ENCODE results near the gene PTTG1. TPM values are rescaled to one million over a fixed set of nuclear protein-coding genes. Genes with fewer than 3 reads are reported as not detected.

Gene PTTG1
- total RNA-seq, 2 experiments from 2014 or later: 138 to 140 TPM

DNA sequence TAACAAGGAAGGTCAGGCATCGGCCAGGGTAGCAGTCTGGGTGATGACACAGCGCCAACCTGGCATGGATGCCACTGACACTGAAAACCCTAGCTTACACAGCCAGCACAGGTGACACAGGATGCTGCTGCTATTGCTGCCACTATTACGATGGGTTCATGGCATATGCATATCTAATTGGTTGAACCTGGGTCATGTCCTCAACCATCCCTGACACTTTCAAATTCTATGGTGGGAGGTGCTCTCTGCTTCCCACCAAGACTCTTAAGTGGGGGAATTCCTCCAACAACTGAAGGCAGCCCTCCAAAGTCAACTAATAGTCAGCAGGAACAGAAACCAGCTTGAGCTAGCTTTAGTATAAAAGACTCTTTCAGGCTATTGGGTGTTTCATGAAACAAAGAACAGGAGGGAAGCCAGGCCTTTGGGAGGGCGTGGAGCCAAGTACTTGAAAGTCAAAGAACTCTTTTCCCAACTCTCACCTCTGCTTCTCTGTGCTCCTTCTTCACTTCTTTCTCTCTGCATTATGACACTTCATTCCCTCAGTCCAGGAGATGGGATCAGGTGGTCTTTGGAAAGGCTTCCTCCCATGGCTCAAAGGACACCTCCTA is 21.3 kb downstream of the PTTG1 start:
- H3K27me3 Mint-ChIP-seq (ENCODE audit: low read depth): no peaks in the 10 kb centered on the region
- ChIA-PET CTCF (interaction anchor here (1.3 to 7.7 kb wide), 4 partner anchors 10 to 24 kb away, joined by 4 to 295 read pairs (median 162); partner anchors contain the start of gene PTTG1), POLR2A (interaction anchor here (6.5 kb wide), 1 partner anchor 24 kb away, joined by 34 read pairs; no protein-coding TSS in a partner anchor)
- no peak overlapping the region for H3K4me3 Mint-ChIP-seq
- no peaks in the 10 kb centered on the region for H3K9me3 Mint-ChIP-seq (ENCODE audit: insufficient read depth)
- peaks cover 38% of the 10 kb centered on the region for H3K4me1 Mint-ChIP-seq (ENCODE audit: low read depth)
- no peak overlapping the region for H3K27ac Mint-ChIP-seq
- DNase-seq: no peak
- ATAC-seq: no peak
- H3K36me3 Mint-ChIP-seq (ENCODE audit: low read depth): no peaks in the 10 kb centered on the region

DNA sequence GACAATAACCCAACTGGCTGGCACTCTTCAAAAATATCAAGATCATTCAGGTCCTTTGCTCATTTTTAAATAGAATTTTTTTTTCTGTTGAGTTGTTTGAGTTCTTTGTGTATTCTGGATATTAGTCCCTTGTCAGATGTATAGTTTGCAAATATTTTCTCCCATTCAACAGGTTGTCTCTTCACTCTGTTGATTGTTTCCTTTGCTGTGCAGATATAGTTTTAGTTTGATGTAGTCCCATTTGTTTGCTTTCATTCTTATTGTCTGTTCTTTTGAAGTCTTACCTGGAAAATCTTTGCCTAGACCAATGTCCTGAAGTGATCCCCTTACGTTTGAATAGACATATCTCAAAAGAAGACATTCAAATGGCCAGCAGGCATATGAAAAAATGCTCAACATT is 22.8 kb downstream of the PTTG1 start:
- ATAC-seq (no peak), DNase-seq (no peak)
- peaks cover 25% of the 10 kb centered on the region for H3K4me1 Mint-ChIP-seq (ENCODE audit: low read depth)
- ChIA-PET CTCF (interaction anchor here (1.3 to 7.7 kb wide), 3 partner anchors 8 to 23 kb away, joined by 4 to 295 read pairs (median 122); no protein-coding TSS in a partner anchor), POLR2A (no interaction called here)
- H3K27ac Mint-ChIP-seq: no peak overlapping the region
- H3K4me3 Mint-ChIP-seq: no peak overlapping the region
- H3K27me3 Mint-ChIP-seq (ENCODE audit: low read depth): peaks cover 2% of the 10 kb centered on the region
- no peaks in the 10 kb centered on the region for H3K9me3 Mint-ChIP-seq (ENCODE audit: insufficient read depth)
- H3K36me3 Mint-ChIP-seq (ENCODE audit: low read depth): no peaks in the 10 kb centered on the region

DNA sequence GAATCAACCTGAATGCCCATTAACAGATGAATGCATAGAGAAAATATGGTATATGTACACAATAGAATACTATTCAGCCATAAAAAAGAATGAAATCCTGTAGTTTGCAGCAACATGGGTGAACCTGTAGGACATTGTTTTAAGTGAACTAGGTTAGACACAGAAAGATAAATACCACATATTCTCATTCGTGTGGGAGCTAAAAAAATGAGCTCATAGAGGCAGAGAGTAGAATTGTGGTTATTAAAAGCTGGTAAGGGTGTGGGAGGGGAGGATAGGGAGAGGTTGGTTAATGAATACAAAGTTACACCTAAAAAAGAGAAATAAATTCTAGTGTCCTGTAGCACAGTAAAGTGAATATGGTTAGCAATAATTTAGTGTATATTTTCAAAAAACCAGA is 23.5 kb downstream of the PTTG1 start:
- POLR2A ChIA-PET: no interaction called here
- Mint-ChIP-seq H3K27ac (no peak overlapping the region), H3K4me1 (ENCODE audit: low read depth) (peaks cover 23% of the 10 kb centered on the region), H3K4me3 (no peak overlapping the region), H3K27me3 (ENCODE audit: low read depth) (peaks cover 2% of the 10 kb centered on the region), H3K9me3 (ENCODE audit: insufficient read depth) (peaks cover 6% of the 10 kb centered on the region), H3K36me3 (ENCODE audit: low read depth) (no peaks in the 10 kb centered on the region)
- CTCF ChIA-PET: no interaction called here
- DNase-seq (no peak), ATAC-seq (no peak)

DNA sequence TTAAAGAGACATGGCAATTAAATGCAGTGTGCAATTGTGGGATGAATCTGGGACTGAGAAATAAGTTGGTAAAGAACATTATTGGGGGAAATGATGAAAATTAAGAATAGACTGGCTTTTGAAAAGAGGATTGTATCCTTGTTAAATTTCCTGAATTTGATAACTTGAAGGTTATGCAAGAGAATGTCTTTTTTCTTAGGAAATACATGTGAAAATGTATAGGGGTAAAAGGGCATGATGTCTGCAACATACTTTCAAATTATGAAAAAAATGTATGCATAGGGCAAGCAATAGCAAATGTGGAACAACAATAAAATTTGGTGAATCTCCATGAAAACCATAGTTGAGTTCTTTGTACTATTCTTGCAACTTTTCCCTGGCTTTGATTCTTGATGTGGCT is 24.1 kb downstream of the PTTG1 start:
- Mint-ChIP-seq H3K4me1 (ENCODE audit: low read depth) (peaks cover 16% of the 10 kb centered on the region), H3K27ac (no peak overlapping the region), H3K27me3 (ENCODE audit: low read depth) (peaks cover 2% of the 10 kb centered on the region), H3K4me3 (no peak overlapping the region), H3K36me3 (ENCODE audit: low read depth) (no peaks in the 10 kb centered on the region), H3K9me3 (ENCODE audit: insufficient read depth) (peaks cover 7% of the 10 kb centered on the region)
- CTCF ChIA-PET: no interaction called here
- DNase-seq: no peak
- POLR2A ChIA-PET: no interaction called here
- no peak for ATAC-seq

DNA sequence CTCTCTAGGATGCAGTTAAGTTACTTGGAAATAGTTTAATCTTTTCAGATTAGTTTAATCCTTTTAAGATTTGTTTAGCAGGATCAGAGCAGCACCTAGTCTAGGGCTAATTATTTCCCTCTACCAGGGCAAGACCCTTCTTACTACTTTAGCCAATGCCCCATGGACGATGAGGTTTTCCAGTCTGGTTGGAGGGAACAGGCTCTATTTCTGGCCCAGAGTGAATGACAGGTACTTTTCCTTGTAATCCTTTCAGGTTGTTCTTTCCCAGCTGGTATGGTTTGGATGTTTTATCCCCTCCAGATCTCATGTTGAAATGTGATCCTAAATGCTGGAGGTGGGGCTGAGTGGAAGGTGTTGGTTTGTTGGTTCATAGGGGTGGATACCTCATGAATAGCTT is 27.2 kb downstream of the PTTG1 start:
- Mint-ChIP-seq H3K4me3 (no peak overlapping the region), H3K4me1 (ENCODE audit: low read depth) (no peaks in the 10 kb centered on the region), H3K27me3 (ENCODE audit: low read depth) (peaks cover 6% of the 10 kb centered on the region), H3K9me3 (ENCODE audit: insufficient read depth) (peaks cover 7% of the 10 kb centered on the region), H3K27ac (no peak overlapping the region), H3K36me3 (ENCODE audit: low read depth) (no peaks in the 10 kb centered on the region)
- ATAC-seq (no peak), DNase-seq (no peak)
- POLR2A ChIA-PET: interaction anchor here (0.8 kb wide), 1 partner anchor 18 kb away, joined by 4 read pairs; no protein-coding TSS in a partner anchor
- CTCF ChIA-PET: interaction anchor here (0.9 to 2.4 kb wide), 4 partner anchors 10 to 59 kb away, joined by 3 to 20 read pairs (median 4); no protein-coding TSS in a partner anchor

DNA sequence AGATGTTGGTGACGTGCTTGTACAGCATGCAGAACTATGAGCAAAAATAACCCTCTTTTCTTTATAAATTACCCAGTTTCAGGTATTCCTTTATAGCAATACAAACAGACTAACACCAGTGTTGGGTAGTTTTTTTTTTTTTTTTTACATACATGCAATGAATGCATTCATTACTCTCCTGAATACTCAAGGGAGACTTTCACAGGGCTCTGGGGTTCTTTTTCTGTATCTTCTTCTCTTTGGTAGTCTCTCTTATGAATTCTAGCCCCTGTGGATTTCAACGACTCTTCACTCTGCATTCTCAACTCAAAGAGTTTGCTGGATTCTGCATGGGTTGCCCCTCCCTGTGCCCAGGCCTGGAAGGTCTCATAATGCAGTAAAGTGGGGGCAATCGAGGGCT is 27.8 kb downstream of the PTTG1 start:
- CTCF ChIA-PET: interaction anchor here (0.9 to 2.4 kb wide), 4 partner anchors 10 to 59 kb away, joined by 3 to 20 read pairs (median 4); no protein-coding TSS in a partner anchor

DNA sequence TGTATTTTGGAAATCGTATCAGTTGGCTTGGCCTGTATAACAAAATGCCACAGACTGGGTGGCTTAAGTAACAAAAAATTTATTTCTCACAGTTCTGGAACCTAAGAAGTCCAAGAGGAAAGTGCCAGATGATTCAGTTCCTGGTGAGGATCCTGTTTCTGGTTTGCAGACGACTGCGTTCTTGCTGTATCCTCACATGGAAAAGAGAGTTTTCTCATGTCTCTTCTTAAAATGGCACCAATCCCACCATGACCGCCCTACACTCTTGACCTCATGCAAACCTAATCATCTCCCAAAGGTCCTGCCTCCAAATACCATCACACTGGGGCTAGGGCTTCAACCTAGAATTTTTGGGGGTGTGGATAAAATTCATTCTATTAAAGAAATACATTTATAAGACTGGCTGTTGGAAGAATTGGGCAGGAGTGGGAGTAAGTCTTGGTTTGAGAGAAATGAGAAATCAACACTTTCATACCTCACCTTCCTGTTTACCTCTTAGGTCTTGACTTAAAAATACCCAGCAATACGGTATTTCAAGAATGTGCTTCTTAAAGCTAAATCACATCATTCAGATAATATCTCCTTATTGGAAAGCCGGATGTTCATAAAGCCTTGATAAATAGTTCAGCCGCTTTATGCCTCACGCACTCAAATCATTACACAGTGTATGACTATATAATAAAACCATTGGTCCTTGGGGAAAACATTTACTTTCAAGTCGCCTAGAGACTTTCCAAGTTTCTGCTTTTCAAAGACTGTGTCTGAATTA is 28.7 kb downstream of the PTTG1 start:
- Mint-ChIP-seq H3K4me1 (ENCODE audit: low read depth) (peaks cover under 1% of the 10 kb centered on the region), H3K27me3 (ENCODE audit: low read depth) (peaks cover 8% of the 10 kb centered on the region), H3K4me3 (no peak overlapping the region), H3K9me3 (ENCODE audit: insufficient read depth) (peaks cover 7% of the 10 kb centered on the region), H3K27ac (no peak overlapping the region), H3K36me3 (ENCODE audit: low read depth) (no peaks in the 10 kb centered on the region)
- CTCF ChIA-PET: interaction anchor here (1.0 kb wide), 1 partner anchor 12 kb away, joined by 4 read pairs; no protein-coding TSS in a partner anchor
- DNase-seq (no peak), ATAC-seq (no peak)
- POLR2A ChIA-PET: no interaction called here

More for the DNA sequence above, 27.8 kb downstream of the PTTG1 start:
- POLR2A ChIA-PET: no interaction called here
- DNase-seq: no peak
- peaks cover 8% of the 10 kb centered on the region for H3K27me3 Mint-ChIP-seq (ENCODE audit: low read depth)
- ATAC-seq: no peak
- no peak overlapping the region for H3K4me3 Mint-ChIP-seq
- peaks cover 7% of the 10 kb centered on the region for H3K9me3 Mint-ChIP-seq (ENCODE audit: insufficient read depth)
- no peaks in the 10 kb centered on the region for H3K36me3 Mint-ChIP-seq (ENCODE audit: low read depth)
- no peaks in the 10 kb centered on the region for H3K4me1 Mint-ChIP-seq (ENCODE audit: low read depth)
- no peak overlapping the region for H3K27ac Mint-ChIP-seq

DNA sequence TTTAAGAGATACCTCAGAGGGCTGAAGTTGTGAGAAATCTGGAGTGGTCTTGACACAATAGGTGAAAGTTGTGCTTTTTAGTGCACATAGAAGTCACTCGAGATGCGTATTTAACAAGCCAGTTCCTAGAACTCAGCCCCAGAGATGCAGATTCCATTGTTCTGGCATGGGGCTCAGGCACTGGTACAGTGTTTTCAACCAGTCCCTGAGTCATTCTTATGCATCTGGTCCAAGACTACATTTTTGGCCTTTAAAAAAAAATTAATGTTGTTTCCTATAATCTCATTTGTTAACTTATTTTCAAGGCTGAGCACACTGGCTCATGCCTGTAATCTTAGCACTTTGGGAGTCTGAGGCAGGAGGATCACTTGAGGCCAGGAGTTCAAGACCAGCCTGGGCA is 29.6 kb downstream of the PTTG1 start:
- no peak overlapping the region for H3K4me3 Mint-ChIP-seq
- no peak overlapping the region for H3K27ac Mint-ChIP-seq
- POLR2A ChIA-PET: no interaction called here
- peaks cover 7% of the 10 kb centered on the region for H3K4me1 Mint-ChIP-seq (ENCODE audit: low read depth)
- H3K36me3 Mint-ChIP-seq (ENCODE audit: low read depth): no peaks in the 10 kb centered on the region
- peaks cover 11% of the 10 kb centered on the region for H3K27me3 Mint-ChIP-seq (ENCODE audit: low read depth)
- ATAC-seq (no peak), DNase-seq (no peak)
- H3K9me3 Mint-ChIP-seq (ENCODE audit: insufficient read depth): peaks cover 7% of the 10 kb centered on the region
- CTCF ChIA-PET: interaction anchor here (3.4 kb wide), 1 partner anchor 12 kb away, joined by 22 read pairs; no protein-coding TSS in a partner anchor

DNA sequence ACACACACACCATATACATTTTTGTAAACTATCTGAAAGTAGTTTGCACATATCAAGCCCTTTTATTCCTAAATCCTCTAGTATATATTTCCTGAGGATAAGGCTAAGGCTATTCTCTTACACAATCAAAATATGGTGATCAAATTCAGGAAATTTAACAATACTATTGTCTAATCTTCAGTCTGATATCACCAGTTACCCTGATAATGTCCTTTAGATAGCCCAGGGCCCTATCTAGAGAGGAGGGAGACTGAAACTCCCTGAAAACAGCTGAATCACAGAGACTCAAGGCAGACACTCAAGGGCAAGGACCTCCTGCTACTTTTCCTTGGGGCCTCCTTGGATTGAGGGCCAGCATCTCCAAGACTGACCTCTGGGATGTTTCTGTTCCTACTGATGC is 30.4 kb downstream of the PTTG1 start:
- CTCF ChIA-PET: interaction anchor here (1.3 to 3.4 kb wide), 2 partner anchors 8 to 13 kb away, joined by 4 to 22 read pairs; no protein-coding TSS in a partner anchor
- peaks cover 11% of the 10 kb centered on the region for H3K27me3 Mint-ChIP-seq (ENCODE audit: low read depth)
- no peak overlapping the region for H3K4me3 Mint-ChIP-seq
- no peak overlapping the region for H3K27ac Mint-ChIP-seq
- no peak for ATAC-seq
- H3K36me3 Mint-ChIP-seq (ENCODE audit: low read depth): no peaks in the 10 kb centered on the region
- DNase-seq: no peak
- H3K4me1 Mint-ChIP-seq (ENCODE audit: low read depth): peaks cover 7% of the 10 kb centered on the region
- POLR2A ChIA-PET: no interaction called here
- H3K9me3 Mint-ChIP-seq (ENCODE audit: insufficient read depth): peaks cover 7% of the 10 kb centered on the region

DNA sequence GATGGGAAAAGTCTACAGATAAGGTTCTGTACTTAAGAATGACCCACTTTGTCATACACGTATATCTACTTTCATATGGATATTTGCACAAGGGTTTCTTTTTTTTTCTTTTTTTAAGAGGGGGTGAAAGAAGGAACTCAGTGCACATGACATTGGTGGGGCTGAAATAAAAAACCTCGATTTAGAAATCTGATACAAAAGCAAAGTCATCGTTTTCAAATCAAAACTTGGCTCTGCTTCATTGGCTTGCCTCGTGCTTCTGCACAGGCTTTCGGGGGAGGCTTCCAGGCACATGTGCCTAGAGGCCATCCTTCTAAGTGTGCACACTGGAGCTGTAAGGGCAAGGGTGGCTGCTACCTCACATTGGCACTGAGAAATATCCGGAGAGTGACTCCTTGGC is 31.1 kb downstream of the PTTG1 start:
- H3K36me3 Mint-ChIP-seq (ENCODE audit: low read depth): no peaks in the 10 kb centered on the region
- peaks cover 11% of the 10 kb centered on the region for H3K27me3 Mint-ChIP-seq (ENCODE audit: low read depth)
- peaks cover 7% of the 10 kb centered on the region for H3K9me3 Mint-ChIP-seq (ENCODE audit: insufficient read depth)
- H3K4me3 Mint-ChIP-seq: no peak overlapping the region
- H3K27ac Mint-ChIP-seq: no peak overlapping the region
- peaks cover 7% of the 10 kb centered on the region for H3K4me1 Mint-ChIP-seq (ENCODE audit: low read depth)
- CTCF ChIA-PET: interaction anchor here (1.3 to 3.4 kb wide), 3 partner anchors 9 to 15 kb away, joined by 4 to 22 read pairs (median 7); no protein-coding TSS in a partner anchor
- POLR2A ChIA-PET: no interaction called here
- ATAC-seq: no peak
- no peak for DNase-seq

DNA sequence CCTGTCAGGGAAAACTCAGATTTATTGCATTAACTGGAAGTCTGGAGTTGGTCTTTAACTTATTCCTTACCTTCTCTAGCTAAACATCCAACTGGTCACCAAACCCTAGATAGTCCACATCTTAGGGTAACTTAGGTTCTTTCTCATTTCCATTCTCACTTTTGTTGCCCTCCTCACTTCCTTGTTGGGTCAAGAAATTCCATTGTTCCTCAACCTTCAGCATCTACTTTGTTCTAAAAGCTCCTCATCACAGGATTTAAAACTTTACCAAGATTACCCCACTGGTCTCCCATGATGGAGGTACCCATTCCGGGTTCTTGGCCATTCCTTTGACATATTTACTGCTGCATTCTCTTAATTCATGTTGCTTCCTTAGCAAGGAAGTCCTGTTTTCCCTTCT is 32.1 kb downstream of the PTTG1 start:
- H3K27me3 Mint-ChIP-seq (ENCODE audit: low read depth): peaks cover 9% of the 10 kb centered on the region
- CTCF ChIA-PET: interaction anchor here (2.3 to 3.4 kb wide), 2 partner anchors 14 kb away, joined by 7 to 22 read pairs; no protein-coding TSS in a partner anchor
- H3K36me3 Mint-ChIP-seq (ENCODE audit: low read depth): no peaks in the 10 kb centered on the region
- ATAC-seq (no peak), DNase-seq (no peak)
- H3K4me1 Mint-ChIP-seq (ENCODE audit: low read depth): peaks cover 7% of the 10 kb centered on the region
- POLR2A ChIA-PET: no interaction called here
- no peak overlapping the region for H3K4me3 Mint-ChIP-seq
- H3K27ac Mint-ChIP-seq: no peak overlapping the region
- H3K9me3 Mint-ChIP-seq (ENCODE audit: insufficient read depth): peaks cover 7% of the 10 kb centered on the region

DNA sequence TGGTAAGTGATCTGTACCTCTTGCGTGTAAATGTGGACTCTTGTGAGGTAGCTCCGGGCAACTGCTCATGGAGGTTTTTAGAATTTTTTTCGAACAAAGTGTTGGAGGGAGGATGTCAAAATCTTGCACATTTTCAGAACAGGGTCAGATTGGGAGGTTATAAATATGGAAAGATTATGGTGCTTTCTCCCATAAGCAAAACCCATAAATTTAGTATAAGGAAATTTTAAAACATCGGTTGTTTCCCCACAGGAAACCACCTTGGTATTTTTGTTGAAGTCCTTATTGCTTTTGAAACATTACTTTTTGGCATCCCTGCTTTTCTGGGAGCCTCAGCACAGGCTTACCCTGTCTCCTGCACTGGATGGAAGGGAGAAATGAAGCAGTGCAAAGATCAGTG is 33.9 kb downstream of the PTTG1 start:
- Mint-ChIP-seq H3K9me3 (ENCODE audit: insufficient read depth) (no peaks in the 10 kb centered on the region), H3K36me3 (ENCODE audit: low read depth) (no peaks in the 10 kb centered on the region), H3K27ac (no peak overlapping the region), H3K4me3 (no peak overlapping the region), H3K4me1 (ENCODE audit: low read depth) (peaks cover 7% of the 10 kb centered on the region), H3K27me3 (ENCODE audit: low read depth) (peaks cover 9% of the 10 kb centered on the region)
- DNase-seq (no peak), ATAC-seq (no peak)
- ChIA-PET POLR2A (no interaction called here), CTCF (interaction anchor here (1.0 kb wide), 1 partner anchor 17 kb away, joined by 3 read pairs; no protein-coding TSS in a partner anchor)

Data from activated CD8-positive, alpha-beta T cell treated with anti-CD3 and anti-CD28 coated beads, Interleukin-2, amount 10 ng/mL, durations not matched to agents 7 days and 5 days (primary cell).